Superior temporal gyrus (tissue), 1 donor: Measurements from ENCODE around the gene KIAA1549.

ENCODE experiments used
- DNase-seq: peaks from one replicate; pipeline ENCODE4 v3.0.0-alpha.2; 2016; ENCODE audit errors: extremely low spot score

The KIAA1549 gene

DNA sequence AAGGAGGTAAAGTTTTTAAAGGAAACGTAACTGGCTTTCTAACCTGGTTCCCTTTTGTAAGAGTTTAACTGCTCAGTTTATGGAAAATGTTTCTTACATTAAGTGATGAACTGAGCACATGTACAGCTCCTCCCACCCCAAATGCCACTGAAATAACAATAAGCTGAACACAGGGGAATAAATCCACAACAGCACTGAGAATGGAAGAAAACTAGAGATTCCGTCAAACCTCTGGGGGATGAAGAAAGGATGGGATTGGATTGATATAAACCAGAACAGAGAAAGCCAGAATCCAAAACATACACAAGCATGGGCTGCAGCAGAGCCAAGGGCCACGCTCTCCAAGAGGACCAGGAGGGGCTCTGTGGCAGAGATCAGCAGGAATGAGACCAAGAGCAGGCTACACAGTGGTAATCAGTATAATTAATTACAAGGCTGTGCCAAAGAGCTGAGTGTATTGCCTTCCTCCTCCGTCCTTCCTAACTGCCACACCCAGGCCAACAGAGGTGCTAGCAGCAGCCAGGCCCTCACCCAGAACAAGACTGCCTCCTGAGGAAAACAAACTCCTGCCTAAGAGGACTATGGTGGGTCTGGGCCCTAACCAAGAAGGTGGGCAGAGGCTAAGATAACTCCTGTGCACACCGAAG lies 73.9 kb downstream of the KIAA1549 start:
- DNase-seq = no peak

DNA sequence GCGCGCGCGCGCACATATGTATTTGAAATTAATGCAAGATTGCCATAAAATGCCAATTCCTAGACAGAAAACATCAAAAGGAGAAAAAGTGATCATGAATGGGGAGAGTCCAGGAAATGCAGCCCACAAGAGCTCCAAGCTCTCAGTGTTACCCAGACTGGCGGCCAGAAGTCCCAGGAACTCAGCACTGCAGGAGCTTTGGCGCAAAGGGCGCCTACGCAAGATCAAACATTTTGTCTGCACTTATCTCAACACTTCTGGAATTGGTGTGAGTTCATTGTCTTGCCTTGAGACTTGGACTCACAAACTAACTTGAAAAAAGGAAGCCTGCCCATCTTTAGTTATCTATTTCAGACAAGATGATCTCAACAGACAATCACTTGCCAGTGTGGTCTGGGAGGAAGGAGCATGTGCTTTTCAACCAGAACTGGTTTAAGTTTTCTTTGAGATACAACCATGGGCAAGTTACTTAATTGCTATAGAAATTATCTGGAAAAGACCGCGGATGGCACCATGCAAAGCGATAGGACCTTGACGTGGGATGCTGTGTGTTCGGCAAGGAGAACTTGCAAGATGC lies 77.2 kb downstream of the KIAA1549 start:
- no peak for DNase-seq

DNA sequence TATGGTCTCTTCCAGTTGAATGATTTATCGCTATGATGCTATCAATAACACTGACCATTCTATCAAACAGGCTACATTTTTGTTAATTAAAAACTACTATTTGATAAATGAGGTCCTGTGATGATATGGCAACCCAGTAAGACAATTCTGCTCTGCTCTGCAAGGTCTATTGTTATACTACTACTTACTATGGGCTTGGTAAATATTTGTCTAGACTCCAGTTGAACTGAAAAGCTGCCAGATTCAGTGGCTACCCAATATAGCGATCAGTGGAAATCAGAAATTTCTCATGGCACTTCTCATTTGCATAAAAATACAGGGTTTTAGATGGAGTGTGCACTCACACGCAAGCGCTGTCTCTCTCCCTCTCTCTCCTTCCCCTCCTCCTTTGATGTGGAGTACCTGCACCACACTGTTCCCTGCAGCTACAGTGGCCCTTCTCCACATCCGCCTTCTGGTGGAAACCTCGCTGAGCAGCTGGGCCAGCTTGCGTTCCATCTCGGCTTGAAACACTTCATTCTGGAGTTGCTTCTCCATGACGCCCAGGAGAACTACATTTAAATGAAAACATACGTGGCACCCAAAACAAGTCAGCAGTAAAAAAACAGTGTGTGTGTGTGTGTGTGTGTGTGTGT lies 77.9 kb downstream of the KIAA1549 start:
- DNase-seq = no peak

DNA sequence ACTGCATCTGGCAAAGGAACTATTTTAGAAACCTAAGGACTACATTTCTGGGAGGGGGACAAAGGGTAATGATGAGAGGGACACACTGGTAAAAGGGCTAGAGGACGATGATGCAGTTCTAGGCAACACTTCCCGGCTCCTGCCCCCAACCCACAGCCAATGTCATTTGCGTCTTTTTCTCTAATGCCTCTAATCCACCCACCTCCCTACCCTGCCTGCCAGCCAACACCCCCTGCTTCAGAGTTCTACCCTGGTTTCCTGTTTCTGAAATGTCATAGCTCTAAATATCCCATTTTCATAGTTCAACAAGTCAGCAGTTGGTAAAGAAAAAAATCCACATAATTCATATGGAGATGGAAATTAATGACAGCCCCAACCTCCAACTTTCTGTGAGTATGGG lies 79.0 kb downstream of the KIAA1549 start:
- no peak for DNase-seq

DNA sequence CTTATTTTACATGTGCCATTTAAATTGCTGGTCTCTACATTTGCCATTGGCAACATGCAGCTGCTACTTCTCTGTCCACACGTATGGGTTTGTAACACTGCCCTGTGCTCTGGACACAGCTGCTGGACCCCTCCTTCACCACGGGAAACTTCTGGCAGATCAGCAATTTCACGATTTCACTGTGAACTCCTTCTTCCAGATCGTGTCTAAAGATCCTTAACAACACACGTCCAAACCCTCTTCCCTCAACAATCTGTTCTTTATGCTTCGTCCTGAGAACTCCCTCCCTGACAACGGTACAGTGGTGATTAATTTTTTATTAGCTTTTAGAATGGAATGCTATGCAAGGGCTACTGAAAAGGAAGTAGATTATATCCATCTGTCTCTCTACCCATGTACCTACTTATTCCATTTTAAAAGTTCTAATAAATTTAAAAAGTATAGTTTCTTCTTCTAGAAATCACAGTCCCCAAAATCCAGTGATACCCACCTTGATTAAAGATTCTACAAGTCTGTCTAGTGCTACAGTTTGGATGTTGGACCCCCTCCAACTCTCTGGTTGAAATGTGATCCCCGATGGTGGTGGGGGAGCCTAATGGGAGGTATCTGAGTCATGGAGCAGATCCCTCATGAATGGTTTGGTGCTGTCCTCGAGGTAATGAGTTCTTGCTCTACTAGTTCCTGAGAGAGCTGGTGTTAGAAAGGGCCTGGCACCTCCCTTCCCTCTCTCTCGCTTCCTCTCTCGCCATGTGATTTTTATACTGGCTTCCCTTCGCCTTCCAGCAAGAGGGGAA lies 81.0 kb downstream of the KIAA1549 start:
- DNase-seq = no peak

DNA sequence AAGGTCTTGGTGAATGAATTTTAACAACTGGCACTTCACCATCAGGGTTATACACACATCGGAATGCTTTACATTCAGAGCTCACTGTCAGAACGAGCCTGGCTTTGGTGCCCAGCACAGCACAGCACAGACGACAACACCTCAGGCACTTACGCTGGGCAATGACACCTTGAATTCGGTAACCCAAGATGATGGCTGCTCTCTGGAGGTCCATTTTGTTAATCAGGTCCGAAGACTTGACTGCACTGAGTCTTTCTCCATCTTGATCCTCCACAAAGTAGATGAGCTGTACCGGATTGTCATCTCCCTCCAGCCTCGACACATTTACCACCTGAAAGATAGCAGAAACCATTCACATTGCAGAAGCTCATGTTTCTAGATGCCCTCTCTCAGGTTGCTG lies 82.4 kb downstream of the KIAA1549 start:
- DNase-seq = no peak

DNA sequence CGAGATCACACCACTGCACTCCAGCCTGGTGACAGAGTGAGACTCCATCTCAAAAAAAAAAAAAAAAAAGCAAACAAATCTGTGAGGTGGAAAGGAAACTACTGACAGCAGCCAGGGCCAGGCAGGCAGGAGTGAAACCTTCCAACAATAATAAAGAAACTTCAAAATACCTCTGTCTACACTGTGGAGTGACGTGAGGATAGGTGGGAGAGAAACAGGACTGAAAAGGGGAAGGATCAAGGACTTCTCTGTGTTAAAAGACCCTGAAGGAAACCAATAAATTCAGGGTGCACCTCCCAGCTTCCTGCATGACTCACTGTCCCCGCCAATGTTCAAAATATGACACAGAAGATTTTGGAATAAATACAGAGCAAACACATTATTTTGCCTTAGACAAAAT lies 82.9 kb downstream of the KIAA1549 start:
- DNase-seq = no peak

DNA sequence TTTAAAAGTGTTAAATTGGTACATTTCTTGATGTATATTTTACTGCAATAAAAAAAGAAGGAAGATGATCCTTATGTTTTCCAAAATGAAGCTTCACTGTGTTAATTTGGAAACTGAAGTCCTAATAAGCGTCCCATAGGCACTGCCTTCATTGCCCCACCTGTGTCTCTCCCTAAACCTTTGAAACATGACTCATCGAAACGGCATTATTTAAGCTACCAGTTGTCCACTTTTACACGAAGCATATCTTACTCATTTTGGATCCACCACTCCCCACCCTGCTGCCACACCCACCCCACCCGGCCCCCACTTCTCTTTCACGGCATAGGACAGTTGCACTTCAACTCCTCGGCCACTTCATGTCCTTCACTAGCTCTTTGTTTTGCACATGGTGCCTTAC lies 85.5 kb downstream of the KIAA1549 start:
- no peak for DNase-seq

DNA sequence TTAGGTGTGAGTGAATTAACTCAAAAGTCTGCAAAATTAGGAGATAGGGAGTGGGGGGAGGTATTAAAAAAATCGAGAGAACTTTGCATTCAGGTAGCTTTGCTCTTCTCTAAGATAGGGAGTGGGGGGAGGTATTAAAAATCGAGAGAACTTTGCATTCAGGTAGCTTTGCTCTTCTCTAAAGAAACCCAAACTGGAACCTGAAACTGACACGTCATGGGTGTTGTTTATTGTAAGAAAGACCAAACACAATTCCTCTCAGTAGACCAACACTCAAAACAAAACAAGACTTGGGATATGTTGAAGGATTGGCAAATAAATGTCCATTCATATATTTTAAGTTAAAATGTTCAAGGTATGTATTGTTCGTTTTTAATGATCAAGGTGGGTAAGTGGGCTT lies 87.9 kb downstream of the KIAA1549 start:
- no peak for DNase-seq

DNA sequence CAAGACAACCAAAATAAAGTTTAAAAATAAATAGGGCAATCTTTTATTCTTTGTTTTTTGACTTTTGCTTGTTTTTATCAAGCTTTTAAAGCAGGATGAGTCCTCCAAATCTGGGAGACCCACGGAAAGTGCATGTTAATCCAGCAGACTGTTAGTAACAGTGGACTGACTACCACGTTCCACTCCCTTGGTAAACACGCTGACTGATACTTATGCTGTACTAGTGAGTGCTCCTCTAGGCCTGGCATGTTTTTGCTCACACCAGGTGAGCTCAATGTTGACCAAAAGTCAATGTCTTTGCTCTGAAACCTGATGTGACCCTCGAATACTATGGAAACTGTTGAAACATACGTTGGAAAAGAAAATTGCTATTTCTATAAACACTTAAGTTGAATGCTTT lies 88.4 kb downstream of the KIAA1549 start:
- DNase-seq = no peak

DNA sequence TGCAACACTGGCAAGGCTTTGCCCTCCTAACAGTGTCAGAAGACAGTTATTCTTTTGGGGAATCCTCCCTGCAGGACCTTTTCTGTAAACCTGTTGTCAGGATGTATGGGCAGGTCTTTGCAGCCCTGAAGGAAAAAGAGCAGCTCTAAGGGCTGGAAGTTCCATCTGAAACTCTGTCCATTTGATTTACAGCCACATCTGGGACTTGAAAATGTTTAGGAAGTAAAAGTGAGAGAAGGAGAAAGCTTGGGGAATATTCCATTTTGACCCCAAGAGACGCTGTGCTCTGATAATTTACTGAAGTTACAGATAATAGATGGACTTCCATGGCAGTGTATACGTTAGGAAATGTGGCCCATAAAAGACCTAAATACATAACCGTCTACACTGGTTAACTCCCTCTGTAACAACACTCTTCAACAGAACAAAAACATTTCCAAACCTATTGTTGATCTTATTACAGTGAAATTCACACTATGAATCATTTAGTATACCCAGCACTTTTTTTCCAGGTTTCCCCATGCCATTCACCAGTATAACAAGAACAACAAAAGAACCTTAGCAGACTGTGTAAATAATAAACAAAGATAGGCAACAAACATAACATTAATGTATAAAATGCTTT lies 89.1 kb downstream of the KIAA1549 start:
- no peak for DNase-seq

DNA sequence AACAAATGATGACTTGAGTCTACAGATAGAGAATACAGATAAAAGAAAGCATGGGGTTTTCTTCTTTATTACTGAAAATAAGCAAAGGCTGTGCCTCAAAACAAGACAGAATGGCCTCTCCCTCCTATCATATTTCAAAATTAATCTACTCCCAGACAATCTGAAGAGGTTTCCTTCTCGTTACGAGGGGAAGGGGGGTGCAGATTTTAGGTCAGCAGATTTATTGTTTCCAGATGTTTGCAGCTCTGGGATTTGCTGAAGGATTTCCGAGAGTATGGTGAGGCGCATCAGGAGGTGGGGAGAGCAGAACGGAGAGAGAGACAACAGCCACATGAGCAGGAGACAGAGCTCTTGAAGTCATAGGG lies 89.8 kb downstream of the KIAA1549 start:
- no peak for DNase-seq

DNA sequence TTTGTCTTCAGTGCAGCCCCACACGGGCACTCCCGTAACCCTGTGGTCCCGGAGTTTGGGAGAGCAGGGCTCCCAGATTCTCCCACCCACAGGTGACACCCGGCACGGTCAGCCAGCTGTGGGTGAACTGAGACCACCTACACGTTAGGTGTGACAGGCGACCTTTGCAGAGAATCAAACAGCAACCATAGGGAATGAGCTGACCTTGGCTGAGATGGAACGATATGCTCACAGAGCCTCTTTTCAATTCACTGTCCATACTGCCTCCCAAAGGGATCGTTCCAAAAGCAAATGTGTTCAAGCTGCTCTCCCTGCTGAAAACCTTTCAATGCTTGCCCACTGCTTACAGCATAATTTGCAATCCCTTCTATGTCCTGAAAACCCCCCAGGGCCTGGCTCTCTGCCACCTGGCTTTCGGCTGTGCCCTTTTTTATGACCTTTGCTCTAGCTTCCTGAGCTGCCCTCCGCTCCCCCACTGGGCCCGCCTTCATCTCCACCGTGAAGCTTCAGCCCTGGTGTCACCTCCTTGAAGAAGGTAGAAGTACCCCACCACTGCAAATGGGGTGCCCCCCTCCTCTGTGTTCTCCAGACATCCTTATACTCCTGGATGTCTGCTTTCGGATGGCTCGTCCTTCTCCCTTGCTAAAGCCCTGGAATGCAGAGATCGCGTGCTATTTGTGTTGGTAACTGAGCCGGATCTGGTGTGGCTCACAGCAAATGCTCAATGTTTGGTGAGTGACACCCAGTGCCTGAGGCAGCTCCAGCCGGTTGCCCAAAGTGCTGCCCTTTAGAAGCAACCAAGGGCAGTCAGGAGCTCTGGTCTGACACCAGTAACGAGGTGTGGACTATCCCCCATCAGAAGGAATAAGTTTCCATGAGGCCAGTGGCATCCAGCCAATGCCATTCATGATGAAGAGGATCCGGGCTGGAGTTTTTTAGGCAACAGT lies 90.4 kb downstream of the KIAA1549 start:
- no peak for DNase-seq

DNA sequence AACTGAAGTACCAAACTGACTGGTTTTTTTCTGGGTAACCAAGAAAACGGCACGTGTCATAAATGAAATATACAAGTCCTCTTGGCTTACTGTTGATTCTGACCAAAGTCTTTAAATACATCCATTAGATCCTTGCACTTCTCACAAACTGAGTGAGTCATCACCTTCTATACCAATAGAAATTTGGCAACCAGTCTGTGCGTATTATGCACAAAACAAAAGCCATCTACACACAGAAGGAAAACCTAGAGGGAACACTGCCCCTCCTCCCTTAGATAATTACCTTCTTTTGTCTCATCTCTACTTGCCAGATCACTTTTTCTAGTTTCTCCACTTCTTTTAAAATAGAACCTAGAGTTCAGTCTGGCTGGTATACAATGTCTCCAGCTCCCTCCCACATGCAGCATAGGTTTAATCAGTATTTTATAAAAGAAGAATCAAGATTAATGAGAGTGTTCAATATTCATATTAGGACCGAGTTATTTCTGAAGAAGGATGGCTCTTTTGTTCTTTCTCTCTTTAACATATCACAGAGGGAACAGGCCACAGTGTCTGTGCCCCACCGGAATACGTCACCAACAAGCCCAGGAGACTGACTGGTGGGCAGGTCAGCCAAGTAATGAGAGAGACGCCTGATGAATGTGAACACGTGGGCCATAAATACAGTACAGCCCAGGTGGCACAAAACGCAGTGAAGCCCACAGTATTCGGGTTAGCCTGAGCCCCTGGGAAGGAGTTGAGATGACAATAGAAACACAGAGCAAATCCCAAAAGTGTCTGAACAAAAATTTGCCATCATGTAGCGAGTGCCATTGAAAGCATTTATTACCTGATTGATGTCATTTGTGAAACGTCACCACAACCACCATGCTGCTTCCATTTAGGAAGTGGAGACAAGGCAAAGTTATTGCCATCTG lies 91.3 kb downstream of the KIAA1549 start:
- no peak for DNase-seq

DNA sequence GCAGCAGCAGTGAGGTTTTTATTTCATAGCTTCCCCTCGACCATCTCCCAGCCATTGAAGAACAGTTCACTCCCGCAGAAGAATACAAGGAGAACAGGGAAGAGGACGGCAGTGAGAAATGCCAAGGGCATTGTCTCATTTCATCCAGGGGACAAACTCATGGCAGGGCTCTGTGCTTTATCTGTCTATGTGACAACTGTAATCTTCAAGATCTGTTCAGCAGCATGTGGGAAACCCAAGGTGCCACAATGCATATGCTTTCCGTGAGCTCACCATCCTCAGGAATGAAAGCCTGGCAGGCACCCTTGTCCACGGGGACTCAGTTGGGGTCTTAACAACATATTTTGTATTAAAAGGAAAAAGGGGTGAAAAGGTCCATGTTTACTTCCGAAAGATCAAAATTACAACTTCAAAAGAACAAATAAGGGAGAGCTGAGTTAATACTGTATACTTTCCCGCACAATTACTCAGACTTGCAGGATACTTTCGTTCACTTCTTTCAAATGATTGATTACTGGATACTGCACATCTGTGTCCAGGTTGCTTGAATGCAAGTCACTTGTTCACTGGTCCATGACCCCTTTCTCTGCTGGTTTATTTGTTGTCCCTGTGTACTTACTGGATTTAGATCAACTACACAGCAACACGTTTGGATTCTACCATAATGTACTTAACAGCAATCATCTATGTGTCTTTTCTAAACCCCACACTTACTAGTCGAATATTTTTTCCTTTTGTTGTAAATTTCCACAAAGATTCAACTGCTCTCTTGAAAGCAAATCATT lies 93.1 kb downstream of the KIAA1549 start:
- DNase-seq = no peak

DNA sequence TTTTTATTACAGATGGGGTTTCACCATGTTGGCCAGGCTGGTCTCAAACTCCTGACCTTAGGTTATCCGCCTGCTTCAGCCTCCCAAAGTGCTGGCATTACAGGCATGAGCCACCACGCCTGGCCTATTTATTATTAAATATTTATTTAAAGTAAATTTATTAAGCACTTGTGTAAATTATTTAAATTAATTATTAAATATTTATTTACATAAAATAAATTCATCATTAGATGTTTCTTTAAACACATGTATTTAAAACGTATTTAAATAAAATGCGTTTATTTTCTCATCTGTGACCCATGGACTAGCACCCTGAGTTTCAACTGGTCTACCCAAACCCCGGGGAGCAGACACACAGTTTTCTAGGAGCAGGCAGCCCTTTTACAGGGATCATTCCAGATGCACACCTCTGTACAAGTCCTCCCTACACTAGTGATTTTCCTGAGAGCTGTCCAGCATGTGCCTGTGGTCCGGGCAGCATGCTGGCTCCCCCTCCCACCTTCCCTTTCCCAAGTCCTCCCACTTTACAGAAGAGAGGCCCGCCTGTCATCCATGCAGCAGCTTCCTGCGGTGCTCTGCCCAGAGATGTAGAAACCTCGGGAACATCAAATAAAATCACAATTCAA lies 94.0 kb downstream of the KIAA1549 start:
- DNase-seq = no peak

DNA sequence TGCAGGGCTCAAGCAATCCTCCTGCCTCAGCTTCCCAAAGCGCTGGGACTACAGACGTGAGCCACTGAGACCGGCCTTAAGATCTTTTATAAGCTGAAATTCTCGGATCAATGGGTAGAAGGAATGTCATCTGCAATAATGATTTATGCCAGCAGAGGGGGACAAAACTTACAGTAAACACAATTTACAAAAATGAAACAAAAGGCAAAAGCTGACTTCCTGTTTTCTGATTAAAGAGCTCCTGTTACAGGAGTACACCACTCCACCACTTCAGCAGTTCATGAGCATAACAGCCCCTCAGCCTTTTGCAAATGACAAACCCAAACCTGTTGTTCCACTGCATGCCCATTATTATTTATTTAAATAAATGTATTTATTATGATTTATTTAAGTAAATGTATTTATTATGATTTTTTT lies 94.7 kb downstream of the KIAA1549 start:
- peak; percentile 65 for DNase-seq

DNA sequence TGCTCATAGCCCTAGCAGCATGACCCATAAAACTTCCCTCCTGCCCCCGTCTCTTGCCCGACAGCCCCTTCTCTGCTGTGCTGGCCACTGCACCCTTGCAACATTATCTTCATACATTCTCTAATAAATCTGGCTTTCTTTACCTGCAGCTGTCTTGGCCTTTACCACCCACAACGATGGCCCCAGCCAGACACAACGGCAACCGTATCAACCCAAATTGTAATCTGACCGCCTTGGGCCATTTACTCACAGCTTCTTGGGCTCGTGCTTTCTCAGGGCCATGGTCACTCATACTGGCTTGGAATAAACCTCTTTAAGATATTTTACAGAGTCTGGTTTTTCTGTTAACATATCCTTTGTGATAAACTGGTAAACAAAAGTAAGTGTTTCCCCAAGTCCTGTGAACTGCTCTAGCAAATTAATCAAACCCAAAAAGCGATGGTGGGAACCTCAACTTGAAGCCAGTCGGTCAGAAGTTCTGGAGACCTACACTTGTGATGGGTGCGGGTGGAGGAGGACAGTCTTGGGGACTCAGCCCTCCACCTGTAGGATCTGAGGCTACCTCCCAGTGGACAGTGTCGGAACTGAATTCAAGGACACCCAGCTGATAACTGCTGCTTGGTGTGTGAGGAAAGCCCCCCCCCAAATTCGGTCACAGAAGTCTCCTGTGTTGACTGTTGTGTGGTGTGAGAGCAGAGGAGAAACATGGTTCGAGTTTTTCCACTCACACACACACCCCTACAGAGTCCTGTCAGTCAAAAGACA lies 95.6 kb downstream of the KIAA1549 start:
- no peak for DNase-seq
